C4-2B (cell line): ENCODE results near the gene CAMK4.

ENCODE experiments used
- ZFX ChIP-seq: fragments of 450-650 bp; IDR thresholded peaks from 2 replicates; pipeline ENCODE4 v1.6.1; 2017
- TF ChIP-seq, protein P1 (sequence below): fragments of 450-650 bp; conservative IDR thresholded peaks from 2 replicates; pipeline ENCODE4 v1.5.1; 2017; ENCODE audit warnings: mild to moderate bottlenecking

DNA sequence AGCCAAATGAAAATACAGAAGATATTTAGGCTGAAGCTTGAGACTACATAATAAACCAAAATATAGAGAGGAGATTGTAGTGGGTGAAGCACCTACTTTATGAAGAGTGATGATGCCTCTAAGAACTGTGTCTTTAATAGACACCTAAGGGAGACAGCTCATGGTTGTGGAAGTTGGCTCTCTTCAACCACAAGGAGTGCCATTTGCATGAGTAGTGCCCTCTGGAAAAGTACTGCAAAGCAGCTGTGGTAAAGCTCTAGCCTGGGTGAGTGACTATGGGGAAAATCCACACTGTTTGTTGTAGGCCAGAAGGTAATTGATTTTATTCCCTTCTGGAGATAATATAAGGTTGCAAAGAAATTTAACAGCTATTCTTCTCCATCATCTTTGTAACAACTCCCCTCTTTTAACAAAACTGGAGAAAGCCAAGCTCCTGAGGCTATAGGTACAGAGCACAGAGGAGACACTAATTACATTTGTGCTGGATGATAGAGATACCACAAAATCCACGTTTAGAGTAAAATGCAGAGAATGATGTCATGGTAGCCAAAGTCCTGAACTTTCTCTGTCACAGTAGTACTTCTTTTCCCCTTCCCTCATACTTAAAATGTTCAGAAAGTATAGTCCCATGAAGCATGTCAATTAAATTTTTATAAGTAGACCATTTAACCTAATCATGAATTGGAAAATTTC is 165.4 kb downstream of the CAMK4 start:
- TF ChIP-seq, protein P1, sequence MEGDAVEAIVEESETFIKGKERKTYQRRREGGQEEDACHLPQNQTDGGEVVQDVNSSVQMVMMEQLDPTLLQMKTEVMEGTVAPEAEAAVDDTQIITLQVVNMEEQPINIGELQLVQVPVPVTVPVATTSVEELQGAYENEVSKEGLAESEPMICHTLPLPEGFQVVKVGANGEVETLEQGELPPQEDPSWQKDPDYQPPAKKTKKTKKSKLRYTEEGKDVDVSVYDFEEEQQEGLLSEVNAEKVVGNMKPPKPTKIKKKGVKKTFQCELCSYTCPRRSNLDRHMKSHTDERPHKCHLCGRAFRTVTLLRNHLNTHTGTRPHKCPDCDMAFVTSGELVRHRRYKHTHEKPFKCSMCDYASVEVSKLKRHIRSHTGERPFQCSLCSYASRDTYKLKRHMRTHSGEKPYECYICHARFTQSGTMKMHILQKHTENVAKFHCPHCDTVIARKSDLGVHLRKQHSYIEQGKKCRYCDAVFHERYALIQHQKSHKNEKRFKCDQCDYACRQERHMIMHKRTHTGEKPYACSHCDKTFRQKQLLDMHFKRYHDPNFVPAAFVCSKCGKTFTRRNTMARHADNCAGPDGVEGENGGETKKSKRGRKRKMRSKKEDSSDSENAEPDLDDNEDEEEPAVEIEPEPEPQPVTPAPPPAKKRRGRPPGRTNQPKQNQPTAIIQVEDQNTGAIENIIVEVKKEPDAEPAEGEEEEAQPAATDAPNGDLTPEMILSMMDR, result no peak
- no peak for TF ChIP-seq ZFX
